ENCODE data around the gene BPIFB3. TPM values are rescaled to one million over a fixed set of nuclear protein-coding genes. Genes with fewer than 3 reads are reported as not detected.

BPIFB3 gene
- total and polyA plus RNA-seq, 2 of the 4 experiments (the other 2 are of a cell fraction) = not detected

- Histone ChIP-seq H3K4me2 (ENCODE audit: low read depth, low read length) (no peak overlapping the region), H3K23ac (ENCODE audit: low read depth, low read length) (no peak overlapping the region), H3K27ac (ENCODE audit: insufficient read depth, low read length) (no peak overlapping the region), H2AK5ac (ENCODE audit: low read depth, low read length) (no peak overlapping the region), H2BK5ac (ENCODE audit: low read depth, low read length, poor library complexity, severe bottlenecking) (no peak overlapping the region), H3K27me3 (ENCODE audit: control insufficient read depth, insufficient read depth, low read length) (no peaks in the 10 kb centered on the region; the same call in 1 of the 2 replicates), H3K4ac (ENCODE audit: low read depth, low read length) (no peak overlapping the region), H3K14ac (replicated peaks; ENCODE audit: low read depth, low read length) (no peak overlapping the region), H3K4me3 (ENCODE audit: insufficient read depth, low read depth, low read length) (no peak overlapping the region), H2AK9ac (replicated peaks; ENCODE audit: low read depth, low read length, poor library complexity) (no peak overlapping the region), H3K4me1 (ENCODE audit: control insufficient read depth, insufficient read depth, low read length) (no peaks in the 10 kb centered on the region), H4K8ac (ENCODE audit: low read depth in 2 of 2, low read length in 2 of 2) (no peak overlapping the region), H3K18ac (ENCODE audit: low read depth, low read length) (no peak overlapping the region), H3K36me3 (ENCODE audit: control insufficient read depth, insufficient read depth, low read length) (no peaks in the 10 kb centered on the region), H4K5ac (ENCODE audit: low read depth, low read length) (no peak overlapping the region), H2BK15ac (ENCODE audit: low read depth, low read length) (no peak overlapping the region), H4K91ac (ENCODE audit: insufficient read depth, low read depth, low read length) (no peak overlapping the region), H3K56ac (ENCODE audit: extremely low read depth, insufficient read depth, low read length) (no peak overlapping the region), H2BK20ac (ENCODE audit: low read depth, low read length) (no peak overlapping the region), H2AFZ (replicated peaks; ENCODE audit: low read length, poor library complexity) (no peak overlapping the region), H3K9me3 (ENCODE audit: control insufficient read depth, insufficient read depth, low read length) (no peaks in the 10 kb centered on the region), H4K20me1 (ENCODE audit: insufficient read depth, low read length) (no peaks in the 10 kb centered on the region), H2BK120ac (ENCODE audit: low read depth, low read length) (no peak overlapping the region), H3K9ac (ENCODE audit: low read depth, low read length) (no peak overlapping the region), H3K79me1 (ENCODE audit: low read depth in 1 of 2, low read length in 2 of 2) (no peaks in the 10 kb centered on the region), H3K9me1 (ENCODE audit: insufficient read depth, low read length) (no peaks in the 10 kb centered on the region)
- no TSS peak for BruUV-seq (replicated peaks)
- intact Hi-C loops (cut with micrococcal nuclease) = no loop called here
- DNase-seq = no peak
- WGBS, 2 experiments (ENCODE audit: extremely low coverage in 2 of 2, insufficient read length in 1 of 2) = 7% methylated on average over 2 of the region's 5 CpGs; no CpG with 5 or more reads in 1 of the 2 experiments
- in situ Hi-C loops (cut with MboI; ENCODE audit: low sequenced_read_pairs) = no loop called here
- ATAC-seq (ENCODE audit: low read depth) = no peak
- dilution Hi-C loops (cut with HindIII; ENCODE audit: low sequenced_read_pairs, unreplicated experiment) = no loop called here
- TF ChIP-seq USF2 (IDR thresholded peaks at IDR 0.05; ENCODE audit: low read depth, low read length) (no peak), RCOR1 (IDR thresholded peaks at IDR 0.05; ENCODE audit: insufficient replicate concordance, low read length) (no peak)
- ChIA-PET POLR2A (ENCODE audit: unreplicated experiment) (no interaction called here), CTCF (no interaction called here)
Measured at GRCh38 chr20:33033381-33033780, 20.3 kb upstream of the BPIFB3 start.

Measured in IMR-90 (cell line).